Measurements from ENCODE around the gene KLHL6. TPM values are rescaled to one million over a fixed set of nuclear protein-coding genes. Genes with fewer than 3 reads are reported as not detected.

Gene KLHL6
- total RNA-seq, 1 experiment from 2014 or later = not detected

- TF ChIP-seq EZH2 (IDR thresholded peaks at IDR 0.05; ENCODE audit: borderline replicate concordance, low read depth, low read length, poor library complexity, severe bottlenecking) (no peak), CTCF (conservative IDR thresholded peaks at IDR 0.05; ENCODE audit: low read depth, low read length) (no peak)
- H3K27ac ChIP-seq (ENCODE audit: low read depth, low read length, poor library complexity, severe bottlenecking) = no peak overlapping the region
- CTCF ChIA-PET = no interaction called here
Observed at GRCh38 chr3:183554377-183554776, 1.1 kb downstream of the KLHL6 start.

GRCh38 chr3:183553334-183554026 is 2.0 kb downstream of the KLHL6 start:
- BruUV-seq (replicated peaks) = no TSS peak
- ChIA-PET POLR2A (ENCODE audit: low non-redundant PET) (no interaction called here), CTCF (no interaction called here)
- Histone ChIP-seq H3K27me3 (replicated peaks; ENCODE audit: insufficient read depth, low read depth, low read length, poor library complexity) (no peaks in the 10 kb centered on the region), H3K4me3 (ENCODE audit: low read depth, low read length, poor library complexity, severe bottlenecking) (no peak overlapping the region), H3K36me3 (ENCODE audit: insufficient read depth, low read length, poor library complexity, severe bottlenecking) (no peaks in the 10 kb centered on the region), H3K9me3 (ENCODE audit: low read depth, low read length, poor library complexity, severe bottlenecking) (no peaks in the 10 kb centered on the region), H3K27ac (ENCODE audit: low read depth, low read length, poor library complexity, severe bottlenecking) (no peak overlapping the region), H3K4me1 (ENCODE audit: insufficient read depth, low read length, poor library complexity, severe bottlenecking) (no peaks in the 10 kb centered on the region)
- no peak for TF ChIP-seq CTCF (conservative IDR thresholded peaks at IDR 0.05; ENCODE audit: low read depth, low read length)
- no peak for TF ChIP-seq EZH2 (IDR thresholded peaks at IDR 0.05; ENCODE audit: borderline replicate concordance, low read depth, low read length, poor library complexity, severe bottlenecking)
- no peak for DNase-seq (ENCODE audit: low spot score)
- intact Hi-C loops (cut with micrococcal nuclease; ENCODE audit: unreplicated experiment) = no loop called here

More at GRCh38 chr3:183554377-183554776, 1.1 kb downstream of the KLHL6 start:
- Histone ChIP-seq H3K9me3 (ENCODE audit: low read depth, low read length, poor library complexity, severe bottlenecking) (no peaks in the 10 kb centered on the region), H3K36me3 (ENCODE audit: insufficient read depth, low read length, poor library complexity, severe bottlenecking) (no peaks in the 10 kb centered on the region), H3K4me3 (ENCODE audit: low read depth, low read length, poor library complexity, severe bottlenecking) (no peak overlapping the region), H3K27me3 (replicated peaks; ENCODE audit: insufficient read depth, low read depth, low read length, poor library complexity) (no peaks in the 10 kb centered on the region), H3K4me1 (ENCODE audit: insufficient read depth, low read length, poor library complexity, severe bottlenecking) (no peaks in the 10 kb centered on the region)
- BruUV-seq (replicated peaks) = no TSS peak
- intact Hi-C loops (cut with micrococcal nuclease; ENCODE audit: unreplicated experiment) = no loop called here
- DNase-seq (ENCODE audit: low spot score) = no peak
- POLR2A ChIA-PET (ENCODE audit: low non-redundant PET) = no interaction called here

DNA sequence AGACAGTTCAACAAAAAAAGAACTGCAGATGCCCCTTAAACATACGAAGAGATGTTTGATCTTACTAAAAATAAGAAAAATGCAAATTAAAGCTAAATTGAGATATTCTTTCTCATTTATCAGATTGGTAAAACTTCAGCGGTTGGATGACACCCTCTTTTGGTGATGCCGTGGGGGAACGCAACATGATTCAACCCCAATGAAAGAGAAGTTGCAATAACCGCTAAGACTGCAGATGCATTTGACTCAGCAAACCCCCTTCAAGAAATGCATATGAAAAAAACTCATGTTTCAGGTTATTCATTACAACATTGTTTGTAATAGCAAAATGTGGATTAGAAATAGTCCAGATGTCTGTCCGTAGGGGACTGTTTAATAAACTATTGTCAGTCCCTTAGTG is 3.6 kb downstream of the KLHL6 start:
- H3K4me3 ChIP-seq (ENCODE audit: low read depth, low read length, poor library complexity, severe bottlenecking) = no peak overlapping the region
- TF ChIP-seq CTCF (conservative IDR thresholded peaks at IDR 0.05; ENCODE audit: low read depth, low read length) = no peak
- no peak for TF ChIP-seq EZH2 (IDR thresholded peaks at IDR 0.05; ENCODE audit: borderline replicate concordance, low read depth, low read length, poor library complexity, severe bottlenecking)
- DNase-seq (ENCODE audit: low spot score) = no peak
- CTCF ChIA-PET = no interaction called here
- intact Hi-C loops (cut with micrococcal nuclease; ENCODE audit: unreplicated experiment) = no loop called here
- H3K4me1 ChIP-seq (ENCODE audit: insufficient read depth, low read length, poor library complexity, severe bottlenecking) = no peaks in the 10 kb centered on the region
- no TSS peak for BruUV-seq (replicated peaks)
- POLR2A ChIA-PET (ENCODE audit: low non-redundant PET) = no interaction called here
- no peak overlapping the region for H3K27ac ChIP-seq (ENCODE audit: low read depth, low read length, poor library complexity, severe bottlenecking)
- H3K27me3 ChIP-seq (replicated peaks; ENCODE audit: insufficient read depth, low read depth, low read length, poor library complexity) = no peaks in the 10 kb centered on the region
- no peaks in the 10 kb centered on the region for H3K36me3 ChIP-seq (ENCODE audit: insufficient read depth, low read length, poor library complexity, severe bottlenecking)
- no peaks in the 10 kb centered on the region for H3K9me3 ChIP-seq (ENCODE audit: low read depth, low read length, poor library complexity, severe bottlenecking)

All from A673 (cell line).